ENCODE results near the gene RPL7A. TPM values are rescaled to one million over a fixed set of nuclear protein-coding genes. Genes with fewer than 3 reads are reported as not detected.
"Not testable (repeated sequence)": the region's sequence is repeated elsewhere in the genome, so short reads cannot be mapped to it uniquely, and the experiment has no call there.

Gene RPL7A
- 1,000 to 10,000 TPM in 2 of 4 donors, 100 to 1,000 TPM in 2; 725 to 1,490 (median 1,034) TPM for total RNA-seq

GRCh38 chr9:133347985-133348717 is at the start of gene RPL7A, which contains the start of gene MED22:
Gene RPL7A (plus strand): TSS chr9:133348218. CDS start chr9:133348244, 26 bp downstream.
Gene MED22 (minus strand): TSS chr9:133348131. CDS start chr9:133346662, 1,469 bp downstream.
- peaks cover 0 to 39% (median 11%) of the 10 kb centered on the region in 4 donors for H3K36me3 ChIP-seq
- H3K4me1 ChIP-seq, result peaks cover 17 to 29% (median 25%) of the 10 kb centered on the region in 4 donors
- DNase-seq, result peak; percentile 95
- intact Hi-C loops (cut with DNase I; ENCODE audit: low total_unique reads), result no loop called here
- H3K27me3 ChIP-seq, result no peaks in the 10 kb centered on the region
- peak within 1 kb of the TSS; percentile 93 to 97 (median 94) for H3K27ac ChIP-seq
- in situ Hi-C loops (cut with MboI; ENCODE audit: low pct_ligation_motif_present in 1 of 4, low pct_unique_long_range_greater_than_20kb in 1 of 4, low sequenced_read_pairs in 3 of 4), result loop anchor here in 1 of 4 donors (25.0 kb wide), 1 partner anchor 311 kb away; the partner anchor contains the start of gene GTF3C5
- peak; percentile 95 for TF ChIP-seq POLR2A (IDR thresholded peaks at IDR 0.05)
- no peak for TF ChIP-seq EP300 (IDR thresholded peaks at IDR 0.05; ENCODE audit: low read depth)
- TF ChIP-seq CTCF (IDR thresholded peaks at IDR 0.05), result peak in 1 of 5 experiments; percentile 47
- TF ChIP-seq POLR2AphosphoS5 (IDR thresholded peaks at IDR 0.05), result peak; percentile 92 to 96 (median 95)
- no peaks in the 10 kb centered on the region for H3K9me3 ChIP-seq
- peak within 1 kb of the TSS; percentile 90 to 99 (median 98) for H3K4me3 ChIP-seq
- 0% methylated on average over 6 to 42 of the region's 64 CpGs for WGBS, 2 donors (ENCODE audit: low coverage in 1 of 2)

DNA sequence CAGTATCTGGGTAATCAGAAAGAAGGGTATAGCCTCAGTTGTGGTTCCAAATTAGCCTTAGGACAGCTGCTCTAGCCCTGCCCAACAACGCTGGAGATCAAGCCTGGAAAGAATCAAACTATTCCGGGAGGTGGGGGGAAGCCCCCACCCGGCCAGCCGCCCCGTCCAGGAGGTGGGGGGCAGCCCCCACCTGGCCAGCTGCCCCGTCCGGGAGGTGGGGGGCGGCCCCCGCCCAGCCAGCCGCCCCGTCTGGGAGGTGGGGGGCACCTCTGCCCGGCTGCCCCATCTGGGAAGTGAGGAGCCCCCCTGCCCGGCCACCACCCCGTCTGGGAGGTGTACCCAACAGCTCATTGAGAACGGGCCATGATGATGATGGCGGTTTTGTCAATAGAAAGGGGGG is 48.0 kb upstream of the RPL7A start:
- H3K4me1 ChIP-seq; in situ Hi-C loops (cut with MboI; ENCODE audit: low pct_ligation_motif_present in 1 of 4, low pct_unique_long_range_greater_than_20kb in 1 of 4, low sequenced_read_pairs in 3 of 4); H3K36me3 ChIP-seq; intact Hi-C loops (cut with DNase I; ENCODE audit: low total_unique reads); H3K9me3 ChIP-seq; H3K27me3 ChIP-seq; H3K27ac ChIP-seq; H3K4me3 ChIP-seq; DNase-seq: not testable (repeated sequence)
- 79% methylated on average over 12 of the region's 16 CpGs; no CpG with 5 or more reads in 1 of the 2 donors for WGBS, 2 donors (ENCODE audit: low coverage in 1 of 2)

GRCh38 chr9:133301253-133302230 is 46.5 kb upstream of the RPL7A start:
- H3K4me1 ChIP-seq, result no peaks in the 10 kb centered on the region
- in situ Hi-C loops (cut with MboI; ENCODE audit: low pct_ligation_motif_present in 1 of 4, low pct_unique_long_range_greater_than_20kb in 1 of 4, low sequenced_read_pairs in 3 of 4) (no loop called here), intact Hi-C loops (cut with DNase I; ENCODE audit: low total_unique reads) (loop anchor here (1.0 kb wide), 1 partner anchor 29 kb away; no protein-coding TSS in a partner anchor)
- WGBS, 2 donors (ENCODE audit: low coverage in 1 of 2), result 83 to 85% methylated on average over 1 to 13 of the region's 13 CpGs
- H3K4me3 ChIP-seq, result no peak overlapping the region
- H3K27me3 ChIP-seq, result no peaks in the 10 kb centered on the region
- TF ChIP-seq CTCF (IDR thresholded peaks at IDR 0.05), result no peak
- TF ChIP-seq POLR2AphosphoS5 (IDR thresholded peaks at IDR 0.05), result no peak
- TF ChIP-seq POLR2A (IDR thresholded peaks at IDR 0.05), result no peak
- TF ChIP-seq EP300 (IDR thresholded peaks at IDR 0.05; ENCODE audit: low read depth), result no peak
- no peaks in the 10 kb centered on the region for H3K36me3 ChIP-seq
- no peak for DNase-seq
- H3K27ac ChIP-seq, result no peak overlapping the region
- H3K9me3 ChIP-seq, result no peaks in the 10 kb centered on the region

DNA sequence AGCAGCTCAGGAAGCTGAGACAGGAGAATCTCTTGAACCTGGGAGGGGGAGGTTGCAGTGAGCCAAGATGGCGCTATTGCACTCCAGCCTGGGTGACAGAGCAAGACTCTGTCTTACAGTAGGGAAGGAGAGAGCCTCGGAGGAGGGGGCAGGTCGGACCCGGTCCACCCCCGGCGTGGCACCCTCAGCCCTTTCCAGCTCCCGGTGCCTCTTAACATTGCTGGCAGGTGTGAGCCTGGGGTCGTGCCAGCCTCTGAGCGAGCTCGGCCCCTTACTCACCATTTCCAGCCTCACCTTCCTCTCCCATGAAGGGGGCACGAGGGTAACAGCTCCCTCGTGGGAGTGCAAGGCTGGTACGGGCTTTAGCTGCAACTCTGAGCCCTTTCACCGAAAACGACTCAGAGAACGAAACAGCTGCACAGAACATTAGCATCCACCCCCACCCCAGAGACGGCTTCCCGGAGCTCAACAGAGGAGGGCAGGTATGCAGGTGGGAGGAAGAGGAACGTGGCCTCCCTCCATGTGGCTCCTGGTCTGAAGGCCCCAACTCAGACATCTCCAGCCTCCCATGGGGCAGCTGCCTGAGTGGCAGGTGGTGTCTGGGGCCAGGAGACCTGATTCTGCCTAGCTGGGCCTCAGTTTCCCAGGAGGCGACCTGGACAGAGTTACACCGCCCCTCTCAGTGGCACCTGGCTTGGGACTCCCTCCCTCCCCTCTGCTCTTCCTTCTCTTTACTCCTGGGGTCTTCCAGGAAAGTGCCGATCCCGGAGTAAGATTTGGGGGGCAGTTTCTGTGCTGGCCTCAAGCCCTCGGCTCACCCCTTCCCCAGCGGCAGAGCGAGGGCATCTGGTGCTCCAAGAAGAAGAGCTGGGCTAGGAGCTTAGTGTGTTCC is 44.5 kb upstream of the RPL7A start:
- intact Hi-C loops (cut with DNase I; ENCODE audit: low total_unique reads), result no loop called here
- DNase-seq, result no peak
- in situ Hi-C loops (cut with MboI; ENCODE audit: low pct_ligation_motif_present in 1 of 4, low pct_unique_long_range_greater_than_20kb in 1 of 4, low sequenced_read_pairs in 3 of 4), result no loop called here
- H3K36me3 ChIP-seq, result no peaks in the 10 kb centered on the region
- TF ChIP-seq POLR2AphosphoS5 (IDR thresholded peaks at IDR 0.05) (no peak), EP300 (IDR thresholded peaks at IDR 0.05; ENCODE audit: low read depth) (no peak)
- H3K27ac ChIP-seq, result no peak overlapping the region
- no peaks in the 10 kb centered on the region for H3K9me3 ChIP-seq
- WGBS, 2 donors (ENCODE audit: low coverage in 1 of 2), result 72% methylated on average over 26 of the region's 26 CpGs; no CpG with 5 or more reads in 1 of the 2 donors
- no peaks in the 10 kb centered on the region for H3K27me3 ChIP-seq
- no peak overlapping the region for H3K4me3 ChIP-seq
- H3K4me1 ChIP-seq, result no peaks in the 10 kb centered on the region

Measured in transverse colon (tissue), 4 donors.